Measurements from ENCODE around the gene CHKA.
A peak's percentile ranks its signal among the peaks of the same experiment; 100 is the strongest.
"Not testable (repeated sequence)": the region's sequence is repeated elsewhere in the genome, so short reads cannot be mapped to it uniquely, and the experiment has no call there.

CHKA gene

DNA sequence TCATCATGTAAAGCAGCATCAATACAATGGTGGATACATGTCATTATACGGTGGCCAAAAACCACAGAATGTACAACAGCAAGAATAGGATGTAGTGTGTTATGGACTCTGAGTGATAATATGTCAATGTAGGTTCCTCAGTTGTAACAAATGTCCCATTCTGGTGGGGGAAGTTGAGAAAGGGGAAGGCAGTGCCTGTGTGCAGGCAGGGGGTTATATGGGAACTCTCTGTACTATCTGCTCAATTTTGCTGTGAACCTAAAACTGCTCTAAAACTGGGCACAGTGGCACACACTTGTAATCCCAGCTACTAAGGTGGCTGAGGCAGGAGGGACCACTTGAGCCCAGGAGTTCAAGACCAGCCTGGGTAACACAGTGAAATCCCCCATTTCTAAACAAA, 5.9 kb downstream of the CHKA start:
- no peak for DNase-seq

DNA sequence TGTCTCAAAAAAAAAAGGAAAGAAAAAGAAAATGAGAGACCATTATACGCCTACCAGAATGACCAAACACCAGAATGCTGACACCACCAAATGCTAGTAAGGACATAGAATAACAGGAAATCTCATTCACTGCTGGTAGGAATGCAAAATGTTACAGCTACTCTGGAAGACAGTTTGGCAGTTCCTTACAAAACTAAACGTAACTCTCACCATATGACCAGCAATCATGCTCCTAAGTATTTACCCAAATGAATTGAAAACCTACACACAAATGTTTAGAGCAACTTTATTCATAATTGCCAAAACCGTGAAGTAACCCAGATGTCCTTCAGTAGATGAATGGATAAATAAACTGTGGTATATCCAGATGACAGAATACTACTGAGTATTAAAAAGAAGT, 7.2 kb downstream of the CHKA start:
- DNase-seq, result no peak

DNA sequence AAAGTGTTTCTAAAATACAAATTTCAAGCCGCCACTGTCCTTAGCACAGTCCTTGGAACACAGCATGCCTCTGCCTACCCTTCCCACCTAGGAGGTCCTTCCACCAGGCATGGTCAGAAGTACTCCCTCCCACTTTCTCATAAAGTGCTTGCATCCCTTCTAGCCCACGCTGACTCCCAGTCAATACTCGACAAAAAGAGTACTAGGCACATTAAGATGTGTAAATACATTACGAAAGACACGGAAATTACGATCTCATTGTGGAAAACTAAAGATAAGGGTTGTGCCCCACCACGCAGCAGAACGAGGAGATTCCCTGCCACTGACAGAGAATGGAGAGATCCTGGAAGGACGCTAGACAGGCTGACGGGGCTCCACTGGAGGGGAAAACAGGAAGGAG, 13.5 kb downstream of the CHKA start:
- DNase-seq, result no peak

DNA sequence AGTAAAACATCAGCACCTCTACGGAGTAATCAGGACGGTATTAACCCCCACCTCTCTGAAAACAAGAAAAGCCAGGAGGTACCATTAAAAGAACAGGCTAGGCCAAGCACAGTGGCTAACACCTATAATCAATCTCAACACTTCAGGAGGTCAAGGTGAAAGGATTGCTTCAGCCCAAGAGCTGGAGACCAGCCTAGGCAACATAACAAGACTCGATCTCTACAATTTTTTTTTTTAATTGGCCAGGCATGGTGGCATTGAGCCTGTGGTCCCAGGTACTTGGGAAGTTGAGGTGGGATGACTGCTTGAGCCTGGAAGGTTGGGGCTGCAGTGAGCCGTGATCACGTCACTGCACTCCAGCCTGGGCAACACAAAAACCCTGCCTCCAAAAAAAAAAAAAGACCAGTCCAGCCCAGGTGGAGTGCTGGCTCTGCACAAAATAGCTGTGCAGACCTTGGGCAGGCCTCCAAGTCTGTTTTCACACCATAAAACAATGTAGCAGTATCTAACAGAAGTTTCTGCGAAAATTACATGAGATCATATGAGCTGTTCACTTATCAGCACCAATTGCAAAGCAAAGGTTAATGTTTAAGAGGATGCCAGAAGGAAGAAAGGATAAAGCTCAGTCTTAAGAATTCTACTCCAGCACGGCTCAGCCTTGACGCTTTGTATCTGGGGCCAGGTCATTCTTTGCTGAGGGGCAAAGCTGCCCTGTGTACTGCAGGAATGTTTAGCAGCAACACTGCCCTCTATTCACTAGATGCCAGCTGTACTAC, 14.8 kb downstream of the CHKA start:
- peak in 1 of 3 experiments; percentile 22 for DNase-seq

DNA sequence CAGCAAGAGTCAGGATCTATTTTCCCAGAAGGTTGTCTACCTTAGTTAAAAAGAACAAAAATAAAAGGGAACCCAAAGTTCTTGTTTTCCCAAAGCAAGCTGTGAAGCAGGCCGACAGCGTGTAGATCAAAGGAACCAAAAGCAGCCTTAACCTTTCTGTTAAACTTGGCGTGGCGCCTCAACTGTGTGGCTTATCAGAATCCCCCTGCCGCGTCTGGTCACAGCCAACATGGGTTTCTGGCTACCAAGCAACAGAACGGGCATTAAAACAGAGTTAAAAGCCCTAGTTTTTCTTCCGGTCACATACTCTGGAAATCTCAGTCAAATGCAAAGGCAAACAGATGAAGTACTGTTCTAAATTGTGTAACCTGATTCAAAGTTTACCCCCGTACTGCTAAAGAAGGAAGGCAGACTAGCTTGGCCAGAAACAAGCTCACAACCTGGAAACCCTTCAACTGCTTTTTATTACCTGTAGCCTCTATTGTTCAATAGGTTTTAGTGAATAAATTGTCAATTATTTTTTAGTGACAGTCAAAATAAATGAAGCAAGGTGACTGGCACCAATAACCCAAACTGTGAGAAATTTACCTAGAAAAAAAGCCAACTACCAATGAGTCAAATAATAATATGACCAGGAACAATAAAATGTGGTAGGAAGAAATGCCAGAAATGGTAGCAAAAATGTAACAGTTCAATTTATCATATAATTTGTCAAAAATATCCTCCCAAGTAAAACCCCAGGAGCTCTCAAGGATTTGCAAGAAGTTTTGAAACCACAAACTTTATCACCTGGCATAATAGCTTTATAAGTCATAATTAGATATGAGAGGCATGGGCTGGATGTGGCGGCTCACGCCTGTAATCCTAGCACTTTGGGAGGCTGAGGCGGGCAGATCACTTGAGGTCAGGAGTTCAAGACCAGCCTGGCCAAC, 21.4 kb downstream of the CHKA start:
- peak in 1 of 3 experiments; percentile 32 for DNase-seq

DNA sequence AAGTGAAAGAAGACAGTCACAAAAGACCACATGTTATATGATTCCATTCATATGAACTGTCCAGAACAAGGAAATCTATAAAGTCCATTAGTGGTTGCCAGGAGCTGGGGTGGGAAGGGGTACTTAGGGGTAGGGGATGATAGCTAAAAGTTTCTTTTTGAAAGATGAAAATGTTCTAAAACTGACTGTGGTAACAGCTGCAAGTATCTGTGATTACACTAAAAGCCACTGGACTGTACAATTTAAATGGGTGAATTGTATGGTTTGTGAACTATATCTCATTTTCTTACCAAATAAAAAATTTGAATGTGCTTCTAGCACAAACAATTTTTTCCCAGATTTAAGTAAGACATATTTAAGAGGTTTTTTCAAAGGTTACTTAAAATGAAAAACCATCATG, 22.1 kb downstream of the CHKA start:
- DNase-seq, result no peak

DNA sequence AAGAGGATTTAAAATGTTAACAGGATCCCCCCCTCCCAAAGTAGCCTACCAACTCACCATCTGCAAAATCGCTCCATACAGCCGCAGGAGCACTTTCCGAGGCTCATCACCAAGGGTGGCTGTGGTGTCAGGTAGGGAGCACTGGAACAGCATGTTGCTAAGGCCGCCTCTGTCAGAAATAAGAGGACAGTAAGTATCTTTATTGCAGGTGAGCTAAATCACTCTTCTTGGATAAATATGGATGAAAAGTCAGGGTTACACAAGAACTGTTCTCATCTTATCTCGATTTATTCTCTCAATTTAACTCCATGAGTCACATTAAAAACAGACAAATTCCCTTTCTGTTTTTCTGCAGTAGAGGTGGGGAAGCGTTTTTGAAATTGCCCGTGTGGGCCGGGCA, 24.2 kb downstream of the CHKA start:
- no peak for DNase-seq

DNA sequence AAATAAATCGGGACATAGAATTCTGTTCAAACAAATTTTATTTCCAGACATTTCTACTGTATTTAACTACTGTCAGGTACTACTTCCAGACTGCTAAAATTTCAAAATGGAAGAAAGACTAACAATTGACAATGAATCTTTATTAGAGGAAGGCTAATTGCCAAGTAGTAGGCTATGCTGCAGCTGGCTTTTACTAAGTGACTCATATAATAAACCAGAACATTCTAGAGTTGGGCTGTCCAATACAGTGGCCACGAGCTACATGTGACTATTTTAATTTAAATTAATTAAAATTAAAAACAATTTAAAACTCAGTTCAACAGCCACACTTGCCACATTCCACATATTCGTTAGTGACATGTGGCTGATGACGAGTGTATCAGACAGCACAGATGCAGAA, 27.6 kb downstream of the CHKA start:
- DNase-seq, result no peak

DNA sequence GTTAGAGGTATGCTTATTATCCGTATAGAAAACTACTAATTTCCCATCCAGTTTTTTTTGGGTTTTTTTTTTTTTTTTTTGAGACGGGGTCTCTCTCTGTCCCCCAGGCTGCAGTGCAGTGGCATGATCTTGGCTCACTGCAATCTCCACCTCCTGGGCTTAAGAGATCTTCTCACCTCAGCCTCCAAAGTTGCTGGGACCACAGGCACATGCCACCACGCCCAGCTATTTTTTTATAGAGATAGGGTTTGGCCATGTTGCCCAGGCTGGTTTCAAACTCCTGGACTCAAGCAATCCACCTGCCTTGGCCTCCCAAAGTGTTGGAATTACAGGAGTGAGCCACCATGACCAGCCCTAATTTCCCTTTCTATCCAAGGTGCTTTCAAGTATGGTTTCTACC, 28.2 kb downstream of the CHKA start:
- DNase-seq, result not testable (repeated sequence)

DNA sequence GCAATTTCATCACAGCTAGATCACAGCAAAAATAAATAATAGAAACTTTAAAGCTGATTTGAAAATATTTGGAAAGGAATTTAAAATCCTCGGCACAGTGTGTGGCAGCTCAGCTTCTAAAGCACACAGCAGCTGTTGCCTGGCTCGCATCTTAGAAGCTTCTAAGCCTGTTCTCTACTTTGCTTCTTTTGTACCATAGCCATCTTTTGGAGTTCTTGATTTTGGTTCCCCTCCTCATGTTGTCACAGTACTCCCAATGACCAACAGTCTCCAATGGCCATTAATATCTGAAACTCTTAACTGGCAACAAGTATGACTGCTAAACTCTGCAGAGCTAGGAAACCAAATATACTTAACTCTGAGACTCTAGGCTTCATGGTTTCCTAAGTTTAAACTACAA, 28.8 kb downstream of the CHKA start:
- no peak for DNase-seq

DNA sequence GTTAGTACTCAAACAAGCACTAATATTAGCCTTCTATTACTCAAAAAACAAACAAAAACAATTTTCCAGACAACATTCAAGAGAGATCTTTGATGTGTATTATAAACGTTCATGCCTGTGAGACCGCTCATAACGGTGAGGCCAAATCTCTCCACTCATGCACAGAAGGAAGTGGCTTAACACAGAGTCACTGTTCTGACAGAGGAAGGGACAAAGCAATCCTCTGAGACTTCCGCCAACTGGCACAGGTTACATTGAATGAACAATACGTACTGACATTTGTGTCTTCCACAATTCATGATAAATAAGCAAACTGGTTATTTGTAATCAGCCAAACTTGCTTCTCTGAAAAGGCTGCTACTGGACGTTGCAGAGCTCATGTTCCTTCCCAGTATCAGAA, 30.5 kb downstream of the CHKA start:
- no peak for DNase-seq

DNA sequence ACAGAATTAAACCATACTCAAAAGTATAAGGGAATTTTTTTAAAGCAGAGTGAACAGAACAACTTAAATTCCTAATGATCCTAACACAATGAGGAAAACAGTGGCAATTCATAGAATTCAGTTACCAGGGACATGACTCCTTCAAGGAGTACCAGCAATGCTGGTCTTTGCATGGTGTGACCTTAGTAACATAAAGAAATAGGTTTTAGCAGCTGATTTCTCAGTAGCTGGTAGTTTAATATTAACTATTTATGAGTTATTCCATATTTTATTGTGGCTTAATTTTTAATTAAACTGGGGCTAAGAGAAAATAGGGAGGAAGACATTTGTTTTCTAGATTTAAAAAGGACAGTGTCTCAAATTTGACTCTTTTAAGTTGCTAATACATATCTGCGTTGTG, 30.9 kb downstream of the CHKA start:
- no peak for DNase-seq

DNA sequence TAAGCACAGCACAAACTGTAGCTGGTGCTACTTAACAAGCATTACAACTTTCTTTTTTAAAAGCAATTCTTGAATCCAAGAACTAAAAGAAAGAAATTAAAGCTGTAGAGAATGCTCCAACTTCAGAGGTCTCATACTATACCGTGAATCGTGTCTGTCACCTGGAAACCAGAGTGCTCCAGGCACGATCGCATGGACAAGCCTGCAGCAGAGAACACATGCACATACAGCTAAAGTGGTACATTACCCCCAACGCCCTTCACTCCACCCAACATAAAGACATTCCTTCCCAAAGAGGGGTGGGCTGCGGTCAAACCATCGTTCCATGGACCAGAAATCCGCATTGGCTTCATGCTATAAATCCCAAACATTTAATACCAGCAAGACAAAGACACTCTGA, 31.5 kb downstream of the CHKA start:
- DNase-seq, result no peak

DNA sequence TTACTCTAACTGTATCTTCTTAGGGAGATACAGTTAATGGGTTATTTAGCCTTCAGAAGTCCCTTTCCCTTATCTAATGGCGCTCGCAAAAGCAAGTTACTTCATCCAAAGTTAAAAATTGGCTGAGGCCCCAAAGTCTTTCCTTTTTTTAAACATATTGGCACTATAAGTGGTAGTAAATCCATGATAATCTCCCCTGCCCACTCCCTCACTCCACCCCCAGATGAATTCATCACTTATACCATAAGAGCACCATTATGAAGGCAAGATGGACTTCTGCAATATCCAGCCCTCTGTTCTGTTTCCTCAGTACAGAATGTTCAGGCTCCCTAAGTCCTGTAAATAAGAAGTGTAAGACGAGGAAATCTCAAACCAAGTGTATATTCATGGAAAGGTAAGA, 37.7 kb downstream of the CHKA start:
- DNase-seq, result no peak

DNA sequence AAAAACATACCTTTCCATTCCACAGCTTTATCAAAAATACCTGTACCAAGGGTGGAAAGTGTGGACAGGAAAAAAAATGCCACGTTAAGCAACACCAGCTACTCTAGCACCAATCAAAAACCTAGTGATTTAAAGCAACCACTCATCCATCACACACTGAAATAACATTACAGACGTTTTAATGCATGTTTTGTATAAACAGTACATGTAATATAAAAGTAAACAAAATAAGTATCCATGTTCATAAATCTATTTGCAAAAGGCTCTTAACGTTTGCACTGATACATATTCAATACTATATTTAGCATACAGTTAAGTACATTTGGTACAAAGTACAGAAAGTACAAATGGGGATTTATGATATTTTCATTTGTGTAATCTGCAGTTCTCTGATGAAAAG, 38.7 kb downstream of the CHKA start:
- peak in 1 of 3 experiments; percentile 26 for DNase-seq

DNA sequence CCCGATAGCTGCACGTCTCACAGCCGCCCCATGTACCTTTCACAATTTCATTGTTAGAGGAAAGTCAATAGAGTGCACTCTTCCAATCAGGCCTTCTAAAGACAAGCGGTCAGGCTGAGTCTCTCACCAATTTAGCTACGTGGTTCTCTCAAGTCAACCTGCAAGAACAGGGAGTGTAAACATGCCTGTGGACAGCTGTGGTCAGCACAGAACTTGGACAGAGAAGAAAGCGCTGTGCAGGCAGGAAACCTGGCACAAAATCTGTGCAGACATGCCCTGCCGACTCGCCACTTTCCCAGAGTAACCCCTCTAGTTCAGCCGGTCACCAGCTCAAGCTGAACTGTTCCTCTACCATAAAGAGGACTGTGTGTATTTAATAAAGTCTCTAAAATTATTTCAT, 39.5 kb downstream of the CHKA start:
- DNase-seq, result no peak

DNA sequence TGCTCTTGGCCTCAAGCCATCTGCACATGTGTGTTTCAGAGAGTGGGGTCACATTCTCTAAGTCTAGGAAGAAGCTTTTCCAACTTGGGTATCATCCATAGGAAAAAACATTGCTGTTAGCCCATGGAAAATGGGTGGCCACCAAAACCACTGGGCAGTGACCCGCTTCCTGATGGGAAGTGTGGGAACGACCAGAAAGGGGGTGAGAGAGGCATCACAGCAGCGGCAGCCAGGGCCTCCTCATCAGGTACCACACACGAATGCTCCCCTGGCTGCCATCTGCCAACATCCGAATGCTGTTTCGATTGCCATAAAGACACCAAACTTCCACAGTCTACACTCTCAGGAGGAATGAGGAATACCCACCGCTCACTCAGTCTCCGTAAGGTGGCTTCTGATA, 40.3 kb downstream of the CHKA start:
- no peak for DNase-seq

DNA sequence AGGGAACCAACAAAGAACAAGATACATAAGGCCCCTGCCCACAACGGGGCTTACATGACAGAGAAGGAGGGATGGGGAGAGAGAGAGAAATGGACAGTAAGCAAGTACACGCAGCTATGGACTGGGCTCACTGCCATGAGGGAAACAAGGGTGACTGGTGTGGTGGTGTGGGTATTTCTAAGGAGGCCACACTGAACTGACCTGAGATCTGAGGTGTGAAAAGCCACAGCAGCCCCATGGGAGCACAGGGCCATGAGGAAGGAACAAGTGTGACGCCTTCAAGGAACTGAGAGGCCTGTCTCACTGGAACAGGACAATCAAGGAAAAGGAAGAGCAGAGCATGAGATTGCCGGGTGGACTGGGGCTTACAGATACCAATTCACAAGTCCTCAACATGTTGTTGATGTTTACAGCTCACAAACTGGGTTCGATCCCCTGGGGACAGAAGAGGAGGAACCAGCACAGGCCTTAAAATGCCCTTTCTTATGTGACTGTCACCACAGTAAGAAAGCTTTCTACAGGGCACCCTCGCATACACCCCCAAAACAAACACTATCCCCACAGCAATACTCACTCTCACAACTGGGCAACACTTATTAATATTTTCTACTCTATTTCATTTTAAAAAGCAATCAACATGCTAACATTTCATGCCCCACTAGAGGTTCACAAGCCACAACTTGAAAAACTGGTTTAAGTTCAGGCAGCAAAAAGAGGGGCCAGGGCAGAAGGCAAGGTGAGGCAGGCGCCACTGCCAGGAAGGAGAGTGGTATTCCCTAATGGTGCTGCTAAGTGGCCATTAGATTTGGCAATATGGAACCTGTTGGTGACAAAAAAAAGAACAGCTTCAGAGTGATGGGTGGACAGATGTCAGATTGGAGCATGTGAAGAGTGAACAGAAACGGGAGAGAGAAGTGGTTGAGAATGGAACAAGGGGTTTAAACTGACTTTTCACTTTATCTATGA, 43.3 kb downstream of the CHKA start:
- no peak for DNase-seq

DNA sequence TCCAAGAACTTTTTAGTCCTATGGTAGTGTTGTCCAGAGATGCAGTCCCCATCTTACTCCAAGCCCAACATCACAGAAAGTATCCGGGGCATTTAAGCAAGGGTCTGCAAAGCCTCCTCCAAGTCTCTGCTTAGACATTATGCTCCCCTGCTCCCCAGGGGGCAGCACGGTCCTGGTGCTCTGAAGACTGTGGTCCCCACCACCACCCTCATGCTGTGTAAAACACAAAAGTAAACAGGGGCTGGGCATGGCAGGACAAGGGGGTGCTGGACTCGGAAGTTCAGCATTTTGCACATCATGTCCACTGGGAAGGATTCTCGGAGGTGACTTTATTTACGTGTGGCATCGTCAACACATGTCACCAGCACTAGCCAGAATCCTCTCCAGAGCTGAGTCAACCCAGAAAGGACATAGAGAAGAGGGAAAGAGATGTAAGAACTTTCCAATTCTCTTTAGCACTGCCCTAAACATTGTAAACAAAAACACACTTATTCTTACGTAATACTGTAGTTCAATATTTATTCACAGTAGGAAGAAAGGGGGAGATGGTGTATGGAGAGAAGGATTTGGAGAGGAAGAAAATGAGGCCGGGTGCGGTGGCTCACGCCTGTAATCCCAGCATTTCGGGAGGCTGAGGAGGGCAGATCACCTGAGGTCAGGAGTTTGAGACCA, 44.7 kb downstream of the CHKA start:
- no peak for DNase-seq

DNA sequence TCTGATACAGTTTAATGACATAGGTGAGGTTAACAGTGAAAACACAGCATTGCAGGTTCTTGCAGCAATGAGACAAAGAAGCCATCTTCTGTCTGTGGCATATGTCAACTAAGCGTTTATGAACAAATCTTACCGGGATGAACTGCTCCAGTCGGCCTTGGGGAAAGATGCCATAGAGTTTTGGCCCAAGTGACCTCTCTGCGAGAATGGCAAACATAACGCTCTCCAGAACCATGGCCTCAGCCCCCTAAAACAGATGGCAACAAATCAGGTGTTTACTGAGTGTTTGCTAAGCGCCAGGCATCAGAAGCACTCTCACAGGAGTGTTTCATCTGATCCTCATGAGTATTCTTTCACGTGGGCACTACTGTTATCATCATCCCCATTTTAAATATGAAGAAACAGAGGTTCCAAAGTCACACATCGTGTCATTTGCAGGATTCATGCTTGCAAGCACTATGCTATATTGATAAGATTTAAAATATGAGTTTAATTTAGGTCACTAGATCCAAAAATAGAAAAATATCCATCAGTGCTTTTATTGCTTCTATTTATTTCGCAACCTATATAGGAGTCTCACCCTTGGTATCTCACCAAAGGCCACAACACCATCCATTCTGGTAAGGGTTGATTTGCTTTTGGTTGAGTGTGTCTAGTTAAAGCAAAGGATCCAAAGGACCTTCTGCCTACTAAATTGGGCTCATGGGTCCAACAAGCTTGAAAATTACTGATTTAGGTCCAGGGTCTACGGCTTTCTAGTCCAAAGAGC, 46.4 kb downstream of the CHKA start:
- DNase-seq, result no peak

DNA sequence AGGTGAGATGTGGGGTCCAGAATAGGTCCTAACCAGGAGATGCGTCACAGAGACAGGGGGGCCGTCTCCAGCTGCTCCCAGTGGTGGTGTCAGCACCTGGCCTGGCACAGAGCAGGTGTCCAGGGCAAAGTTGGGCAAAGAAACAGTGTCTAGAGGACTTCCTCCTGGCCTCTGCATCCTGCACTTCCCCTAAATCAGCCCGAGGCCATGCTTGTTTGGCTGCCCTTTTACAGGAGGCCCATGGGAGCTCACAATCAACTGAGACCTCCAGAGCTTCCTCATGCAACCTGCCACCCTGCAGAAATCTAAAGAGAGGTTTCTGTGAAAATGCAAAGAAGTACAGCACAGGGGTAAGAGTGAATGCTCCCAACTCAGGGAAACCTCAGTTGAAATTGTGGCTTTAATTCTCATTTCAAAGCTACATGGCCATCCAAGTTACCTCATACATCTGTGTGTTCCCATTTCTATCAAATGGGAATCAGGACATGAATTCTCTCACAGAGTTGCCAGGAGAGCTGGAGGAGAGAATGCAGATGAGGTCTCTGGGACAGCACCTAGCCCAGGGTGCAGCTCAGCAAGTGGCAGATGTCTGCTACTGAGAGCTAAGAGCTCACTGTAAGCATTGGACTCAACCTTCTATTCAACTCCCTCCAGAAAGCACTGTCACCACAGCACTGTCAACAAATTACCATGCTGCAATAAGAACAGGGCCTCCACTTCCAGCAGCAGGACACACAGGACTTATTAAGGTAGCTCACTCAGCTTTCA, 49.7 kb downstream of the CHKA start:
- no peak for DNase-seq
